ENCODE data around the gene ST3GAL3.

ST3GAL3 gene

GRCh38 chr1:43671626-43672330, 35.6 kb upstream of the ST3GAL3 start:
- TF ChIP-seq ZNF266 (tag by site-specific recombination; IDR thresholded peaks at IDR 0.05; ENCODE audit: low read depth) (no peak), ZFP69B (tag by site-specific recombination; IDR thresholded peaks at IDR 0.05) (no peak), ZNF624 (tag by site-specific recombination; IDR thresholded peaks at IDR 0.05) (no peak), ZNF132 (tag by site-specific recombination; IDR thresholded peaks at IDR 0.05; ENCODE audit: borderline replicate concordance) (no peak), ZNF391 (tag by site-specific recombination; IDR thresholded peaks at IDR 0.05; ENCODE audit: borderline replicate concordance, low read depth) (no peak), ZNF544 (tag by site-specific recombination; IDR thresholded peaks at IDR 0.05) (no peak), ZNF530 (tag by site-specific recombination; IDR thresholded peaks at IDR 0.05; ENCODE audit: low read depth) (no peak), ZNF596 (tag by site-specific recombination; IDR thresholded peaks at IDR 0.05) (no peak), ZNF514 (tag by site-specific recombination; IDR thresholded peaks at IDR 0.05) (no peak), INSM2 (tag by site-specific recombination; IDR thresholded peaks at IDR 0.05) (no peak), ZNF707 (tag by site-specific recombination; IDR thresholded peaks at IDR 0.05) (no peak), ZBTB8A (tag by site-specific recombination; IDR thresholded peaks at IDR 0.05) (no peak), ZNF501 (tag by site-specific recombination; IDR thresholded peaks at IDR 0.05) (no peak), ZNF785 (tag by site-specific recombination; IDR thresholded peaks at IDR 0.05) (no peak), ZBTB48 (tag by site-specific recombination; IDR thresholded peaks at IDR 0.05) (no peak), ZNF76 (tag by site-specific recombination; IDR thresholded peaks at IDR 0.05; ENCODE audit: borderline replicate concordance, low read depth) (no peak)
- no peaks in the 10 kb centered on the region for H3K9me3 ChIP-seq (ENCODE audit: control insufficient read depth, insufficient read depth, low read depth, low read length)
- H3K4me3 ChIP-seq (ENCODE audit: low read depth, low read length): no peak overlapping the region
- POLR2A ChIA-PET: interaction anchor here (0.7 to 4.5 kb wide), 2 partner anchors 22 to 26 kb away, joined by 3 to 18 read pairs; partner anchors contain the start of gene KDM4A
- peaks cover 60 to 96% of the 10 kb centered on the region in 2 experiments for H3K36me3 ChIP-seq (ENCODE audit: control insufficient read depth in 2 of 2, insufficient read depth in 1 of 2, low read length in 2 of 2)
- CTCF ChIA-PET: no interaction called here
- H3K4me1 ChIP-seq (ENCODE audit: control insufficient read depth, insufficient read depth, low read length): no peaks in the 10 kb centered on the region
- no peak overlapping the region for H3K27ac ChIP-seq (ENCODE audit: extremely low read depth, low read depth, low read length)

GRCh38 chr1:43673261-43673660, 34.1 kb upstream of the ST3GAL3 start:
- H3K4me3 ChIP-seq (ENCODE audit: low read depth, low read length): no peak overlapping the region
- no peaks in the 10 kb centered on the region for H3K9me3 ChIP-seq (ENCODE audit: control insufficient read depth, insufficient read depth, low read depth, low read length)
- H3K36me3 ChIP-seq (ENCODE audit: control insufficient read depth in 2 of 2, insufficient read depth in 1 of 2, low read length in 2 of 2): peaks cover 62 to 96% of the 10 kb centered on the region in 2 experiments
- ChIA-PET CTCF (interaction anchor here (1.1 to 1.2 kb wide), 2 partner anchors 13 to 20 kb away, joined by 3 read pairs; no protein-coding TSS in a partner anchor), POLR2A (interaction anchor here (4.5 kb wide), 1 partner anchor 23 kb away, joined by 18 read pairs; the partner anchor contains the start of gene KDM4A)
- no peaks in the 10 kb centered on the region for H3K4me1 ChIP-seq (ENCODE audit: control insufficient read depth, insufficient read depth, low read length)
- no peak overlapping the region for H3K27ac ChIP-seq (ENCODE audit: extremely low read depth, low read depth, low read length)
- no peak for TF ChIP-seq ZNF366 (tag by site-specific recombination; conservative IDR thresholded peaks at IDR 0.05)
- TF ChIP-seq IKZF3 (tag by site-specific recombination; IDR thresholded peaks at IDR 0.05): no peak
- no peak for TF ChIP-seq ZNF248 (tag by site-specific recombination; IDR thresholded peaks at IDR 0.05)
- no peak for TF ChIP-seq KLF17 (tag by site-specific recombination; IDR thresholded peaks at IDR 0.05)
- TF ChIP-seq PRDM10 (tag by site-specific recombination; IDR thresholded peaks at IDR 0.05): no peak
- no peak for TF ChIP-seq ZNF184 (tag by site-specific recombination; IDR thresholded peaks at IDR 0.05)
- no peak for TF ChIP-seq TRIM28 (IDR thresholded peaks at IDR 0.05; ENCODE audit: borderline replicate concordance, low read length)
- no peak for TF ChIP-seq CTCF (tag by site-specific recombination; IDR thresholded peaks at IDR 0.05)
- TF ChIP-seq ZNF449 (tag by site-specific recombination; IDR thresholded peaks at IDR 0.05): no peak
- no peak for TF ChIP-seq ZNF426 (tag by site-specific recombination; IDR thresholded peaks at IDR 0.05)
- TF ChIP-seq ZNF324 (tag by site-specific recombination; IDR thresholded peaks at IDR 0.05): no peak
